Fibroblast of skin of right quadriceps (primary cell): ENCODE results near the gene HAUS3.

ENCODE experiments used
- DNase-seq: peaks from one replicate; pipeline ENCODE4 v3.0.0-alpha.2; 2013

The HAUS3 gene

GRCh38 chr4:2241410-2242353, at the start of gene HAUS3, which contains the start of gene POLN:
TSS of gene HAUS3 (minus strand) at chr4:2242121. CDS start at chr4:2240946, 1,175 bp downstream.
TSS of gene POLN (minus strand) at chr4:2242121. CDS start at chr4:2229231, 12,890 bp downstream.
- DNase-seq: peak; percentile 97

- no peak for DNase-seq
These were observed 49.2 kb upstream of the HAUS3 start for GRCh38 chr4:2290974-2291704.

- no peak for DNase-seq
These were observed 48.6 kb upstream of the HAUS3 start for GRCh38 chr4:2290488-2290887.

GRCh38 chr4:2289955-2290333, 48.0 kb upstream of the HAUS3 start:
- DNase-seq: no peak

GRCh38 chr4:2289311-2289954, 47.5 kb upstream of the HAUS3 start:
- no peak for DNase-seq

- DNase-seq: no peak
These were observed 46.2 kb upstream of the HAUS3 start for GRCh38 chr4:2288051-2288541.

GRCh38 chr4:2287594-2287915, 45.6 kb upstream of the HAUS3 start:
- DNase-seq: no peak

GRCh38 chr4:2286904-2287593, 45.1 kb upstream of the HAUS3 start:
- peak; percentile 11 for DNase-seq

GRCh38 chr4:2285613-2286381, 43.9 kb upstream of the HAUS3 start:
- no peak for DNase-seq

GRCh38 chr4:2284934-2285612, 43.2 kb upstream of the HAUS3 start:
- DNase-seq: peak; percentile 62

- no peak for DNase-seq
These were observed 42.4 kb upstream of the HAUS3 start for GRCh38 chr4:2284161-2284933.

GRCh38 chr4:2283199-2283711, 41.3 kb upstream of the HAUS3 start:
- no peak for DNase-seq

- no peak for DNase-seq
These were observed 39.8 kb upstream of the HAUS3 start for GRCh38 chr4:2281575-2282343.

GRCh38 chr4:2280531-2281300, 38.8 kb upstream of the HAUS3 start:
- no peak for DNase-seq

- no peak for DNase-seq
These were observed 36.0 kb upstream of the HAUS3 start for GRCh38 chr4:2277956-2278355.

GRCh38 chr4:2276581-2277325, 34.8 kb upstream of the HAUS3 start:
- DNase-seq: no peak

- DNase-seq: no peak
These were observed 33.8 kb upstream of the HAUS3 start for GRCh38 chr4:2275546-2276251.
